SK-N-SH treated with all-trans-retinoic acid at 6 μM for 48 hours (cell line): ENCODE measurements around the gene JMJD1C.

Source experiments
- ATAC-seq: fragments of 200-7000 bp; cut with Tn5 transposase; 3 replicates; pipeline ENCODE4 v1.9.1; 2020; ENCODE audit warnings: mild to moderate bottlenecking, moderate library complexity
- ARNTL ChIP-seq: fragments of 450-650 bp; formaldehyde crosslinking; IDR thresholded peaks from 2 replicates; pipeline ENCODE4 v1.5.0; 2020; ENCODE audit warnings: low read depth, mild to moderate bottlenecking, moderate library complexity, borderline replicate concordance
- BACH2 ChIP-seq: fragments of 250-450 bp; sonication (Bioruptor Pico); IDR thresholded peaks from 2 replicates; pipeline ENCODE4 v1.9.0; 2021; ENCODE audit warnings: mild to moderate bottlenecking, borderline replicate concordance
- CREB5 ChIP-seq: fragments of 250-450 bp; sonication (Bioruptor Pico); IDR thresholded peaks from 2 replicates; pipeline ENCODE4 v1.5.1; 2020; ENCODE audit warnings: low read depth, mild to moderate bottlenecking, moderate library complexity
- CSDC2 ChIP-seq: fragments of 250-450 bp; sonication (Bioruptor Pico); IDR thresholded peaks from 2 replicates; pipeline ENCODE4 v1.5.0; 2020; ENCODE audit warnings: mild to moderate bottlenecking, moderate library complexity
- CSRNP3 ChIP-seq: fragments of 250-450 bp; sonication (Bioruptor Pico); IDR thresholded peaks from 2 replicates; pipeline ENCODE4 v1.5.1; 2021; ENCODE audit warnings: mild to moderate bottlenecking, moderate library complexity
- ESRRG ChIP-seq: fragments of 250-450 bp; sonication (Bioruptor Pico); IDR thresholded peaks from 2 replicates; pipeline ENCODE4 v1.6.1; 2021; ENCODE audit warnings: mild to moderate bottlenecking
- GLIS3 ChIP-seq: fragments of 250-450 bp; sonication (Bioruptor Pico); IDR thresholded peaks from 2 replicates; pipeline ENCODE4 v1.5.0; 2020; ENCODE audit warnings: mild to moderate bottlenecking, moderate library complexity
- OSR1 ChIP-seq: fragments of 250-450 bp; sonication (Bioruptor Pico); IDR thresholded peaks from 2 replicates; pipeline ENCODE4 v1.8.0; 2022; ENCODE audit warnings: moderate library complexity, mild to moderate bottlenecking, inconsistent platforms
- PATZ1 ChIP-seq: fragments of 250-450 bp; sonication (Bioruptor Pico); IDR thresholded peaks from 2 replicates; pipeline ENCODE4 v1.8.0; 2020; ENCODE audit warnings: mild to moderate bottlenecking, moderate library complexity, borderline replicate concordance
- POU6F1 ChIP-seq: fragments of 250-450 bp; sonication (Bioruptor Pico); IDR thresholded peaks from 2 replicates; pipeline ENCODE4 v1.8.0; 2021; ENCODE audit warnings: low read depth, mild to moderate bottlenecking, moderate library complexity, borderline replicate concordance
- PPARA ChIP-seq: fragments of 250-450 bp; sonication (Bioruptor Pico); IDR thresholded peaks from 2 replicates; pipeline ENCODE4 v1.5.0; 2020; ENCODE audit warnings: mild to moderate bottlenecking, borderline replicate concordance
- RARB ChIP-seq: fragments of 250-450 bp; sonication (Bioruptor Pico); IDR thresholded peaks from 2 replicates; pipeline ENCODE4 v1.8.0; 2021; ENCODE audit warnings: mild to moderate bottlenecking, moderate library complexity
- SNAI2 ChIP-seq: fragments of 250-450 bp; sonication (Bioruptor Pico); IDR thresholded peaks from 2 replicates; pipeline ENCODE4 v1.5.0; 2020; ENCODE audit warnings: mild to moderate bottlenecking, moderate library complexity
- TCF4 ChIP-seq: fragments of 250-450 bp; sonication (Bioruptor Pico); IDR thresholded peaks from 2 replicates; pipeline ENCODE4 v1.8.0; 2021; ENCODE audit warnings: mild to moderate bottlenecking, moderate library complexity, borderline replicate concordance
- TSHZ2 ChIP-seq: fragments of 250-450 bp; sonication (Bioruptor Pico); IDR thresholded peaks from 2 replicates; pipeline ENCODE4 v1.5.0; 2020; ENCODE audit warnings: mild to moderate bottlenecking, moderate library complexity
- ZC3H10 ChIP-seq: fragments of 250-450 bp; sonication (Bioruptor Pico); IDR thresholded peaks from 2 replicates; pipeline ENCODE4 v1.5.1; 2021; ENCODE audit warnings: mild to moderate bottlenecking, moderate library complexity
- ZFP30 ChIP-seq: fragments of 450-650 bp; formaldehyde crosslinking; IDR thresholded peaks from 2 replicates; pipeline ENCODE4 v1.5.0; 2022; ENCODE audit warnings: mild to moderate bottlenecking, moderate library complexity

JMJD1C gene

GRCh38 chr10:63213489-63213888 lies 252.3 kb downstream of the JMJD1C start (continued):
- no peak for TF ChIP-seq TSHZ2 (CRISPR knock-in tag)
- TF ChIP-seq ARNTL (CRISPR knock-in tag) = no peak
- no peak for TF ChIP-seq CREB5 (CRISPR knock-in tag)
- no peak for TF ChIP-seq TCF4 (CRISPR knock-in tag)
- TF ChIP-seq ZC3H10 (CRISPR knock-in tag) = no peak

GRCh38 chr10:63210611-63211196 lies 255.1 kb downstream of the JMJD1C start:
- TF ChIP-seq ESRRG = no peak
- no peak for TF ChIP-seq ZC3H10 (CRISPR knock-in tag)
- no peak for TF ChIP-seq CSDC2 (CRISPR knock-in tag)
- TF ChIP-seq OSR1 (CRISPR knock-in tag) = no peak
- no peak for TF ChIP-seq PPARA
- TF ChIP-seq BACH2 = no peak
- TF ChIP-seq SNAI2 (CRISPR knock-in tag) = no peak
- no peak for TF ChIP-seq ARNTL (CRISPR knock-in tag)
- TF ChIP-seq TCF4 (CRISPR knock-in tag) = no peak
- no peak for TF ChIP-seq CSRNP3 (CRISPR knock-in tag)
- no peak for TF ChIP-seq CREB5 (CRISPR knock-in tag)
- TF ChIP-seq TSHZ2 (CRISPR knock-in tag) = no peak
- TF ChIP-seq GLIS3 = no peak
- no peak for TF ChIP-seq ZFP30 (CRISPR knock-in tag)
- no peak for TF ChIP-seq RARB (CRISPR knock-in tag)
- no peak for TF ChIP-seq POU6F1 (CRISPR knock-in tag)
- TF ChIP-seq PATZ1 (CRISPR knock-in tag) = no peak
- ATAC-seq = no peak
